HTR-8/SVneo (cell line): ENCODE data around the gene POLA1.
"Not testable (repeated sequence)": the region's sequence is repeated elsewhere in the genome, so short reads cannot be mapped to it uniquely, and the experiment has no call there.

Experiments
- DNase-seq: peaks from one replicate; pipeline ENCODE4 v3.0.0; 2011; ENCODE audit warnings: low spot score, mixed read lengths; ENCODE audit not compliant: insufficient read length
- FAIRE-seq: peaks from 2 replicates; lab custom pipeline; 2011; peaks lifted over from hg19 to GRCh38; lab: Jason Lieb, UNC

POLA1 gene

DNA sequence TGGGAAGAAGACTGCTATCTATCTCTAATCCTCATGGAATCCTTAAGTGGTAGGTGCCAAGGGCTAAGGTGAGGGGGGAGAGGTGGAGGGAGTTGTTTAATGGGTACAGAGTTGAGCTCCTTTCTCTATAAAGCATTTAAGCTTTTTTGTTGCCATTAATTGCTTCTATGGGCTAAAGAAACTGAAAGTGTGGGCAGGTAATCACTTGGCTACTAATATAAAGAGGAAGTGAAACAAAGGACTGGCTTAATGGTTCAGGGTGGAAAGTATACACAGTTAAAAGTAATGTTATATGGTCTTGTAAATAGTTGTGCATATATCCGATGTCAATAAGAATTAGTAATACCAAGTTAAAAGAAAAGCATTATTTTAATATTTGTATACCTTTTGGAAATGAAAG, 83.9 kb downstream of the POLA1 start:
- no peak for FAIRE-seq
- DNase-seq, result no peak

DNA sequence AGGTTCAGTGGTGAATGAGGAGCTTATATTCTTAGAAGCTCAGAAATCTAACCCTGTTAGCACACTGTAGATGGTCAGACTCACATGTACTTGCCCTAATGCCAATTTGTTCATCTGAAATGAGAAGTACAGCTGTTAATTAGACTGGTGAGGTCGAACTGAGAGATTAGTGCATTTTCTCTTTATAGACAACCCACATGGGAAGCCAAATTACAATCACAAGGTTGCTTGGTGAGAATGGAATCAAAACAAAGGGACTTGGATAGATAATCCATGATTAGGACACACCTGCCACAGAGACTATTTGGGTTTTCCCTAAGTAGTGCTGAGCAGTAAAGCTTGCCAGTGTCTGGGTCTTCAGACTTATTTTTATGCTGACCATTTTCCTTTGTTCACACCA, 88.3 kb downstream of the POLA1 start:
- FAIRE-seq (no peak), DNase-seq (no peak)

DNA sequence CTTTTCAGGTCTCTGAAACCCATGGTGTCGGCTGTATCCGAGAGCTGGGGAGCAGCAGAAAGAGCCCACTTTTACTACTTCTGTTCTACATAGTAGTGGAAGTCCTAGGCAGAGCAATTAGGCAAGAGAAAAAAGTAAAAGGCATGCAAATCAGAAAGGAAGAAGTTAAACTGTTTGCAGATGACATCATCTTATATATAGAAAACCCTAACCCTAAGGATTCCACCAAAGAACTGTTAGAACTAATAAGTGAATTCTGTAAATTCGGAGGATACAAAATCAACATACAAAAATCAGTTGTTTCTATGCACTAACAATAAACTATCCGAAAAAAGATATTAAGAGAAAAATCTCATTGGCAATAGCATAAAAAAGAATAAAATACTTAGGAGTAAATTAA, 95.3 kb downstream of the POLA1 start:
- DNase-seq (no peak), FAIRE-seq (no peak)

DNA sequence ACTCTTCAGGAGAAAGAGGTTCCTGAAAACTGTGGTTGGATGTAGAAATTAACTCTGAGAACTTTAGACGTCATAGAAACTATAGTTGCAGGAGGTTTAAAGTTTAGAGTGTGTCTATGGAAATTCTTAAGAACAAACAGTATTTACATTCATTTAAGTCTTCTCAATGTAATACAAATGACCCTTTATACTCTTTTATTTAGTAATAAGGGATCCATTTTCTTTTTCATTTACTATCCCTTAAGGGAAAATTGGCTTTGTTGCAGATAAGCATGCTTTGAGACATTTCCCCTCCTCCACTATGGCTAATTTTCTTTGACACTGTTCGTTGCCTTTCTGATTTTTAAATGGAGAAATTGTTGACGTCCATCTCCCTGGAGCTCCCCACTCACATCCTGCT, 96.4 kb downstream of the POLA1 start:
- FAIRE-seq (no peak), DNase-seq (no peak)

DNA sequence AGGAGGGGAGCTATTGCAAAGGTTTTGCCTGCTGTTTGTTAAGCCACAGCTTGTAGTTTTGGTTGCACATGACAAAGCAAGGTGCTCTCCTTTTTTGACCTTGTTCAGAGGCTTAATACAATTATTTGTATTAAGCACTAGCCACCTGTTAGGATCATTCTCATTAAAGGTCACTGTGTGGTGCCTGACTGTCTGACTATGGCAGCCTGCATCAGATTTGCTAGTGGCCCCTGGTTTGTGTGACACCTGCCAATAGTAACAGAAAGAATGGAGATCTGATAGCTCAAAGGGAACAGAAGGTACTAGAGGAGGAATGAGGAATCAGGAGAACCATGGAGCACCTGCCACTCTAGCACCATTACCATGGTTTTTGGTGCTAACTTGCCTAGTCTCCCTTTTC, 102.5 kb downstream of the POLA1 start:
- DNase-seq (no peak), FAIRE-seq (no peak)

DNA sequence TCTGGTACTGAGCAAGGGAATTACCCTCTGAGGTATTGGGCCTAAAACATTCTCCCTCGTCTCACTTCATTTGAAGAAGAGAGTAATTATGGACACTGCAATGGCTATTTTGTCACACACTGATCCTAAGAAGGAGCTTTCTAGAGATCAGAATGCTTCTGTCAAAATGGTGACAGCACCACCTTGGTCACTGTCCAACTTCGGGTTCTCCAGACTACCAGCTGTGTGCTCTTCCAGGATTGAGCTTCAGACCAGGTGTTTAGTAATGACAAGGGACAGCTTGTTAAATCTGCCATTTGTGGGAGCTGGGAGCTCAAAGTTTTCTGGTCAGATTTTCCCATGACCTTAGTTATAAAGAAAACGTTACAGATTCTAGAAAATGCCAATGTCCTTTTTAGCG, 105.4 kb downstream of the POLA1 start:
- FAIRE-seq (no peak), DNase-seq (no peak)

DNA sequence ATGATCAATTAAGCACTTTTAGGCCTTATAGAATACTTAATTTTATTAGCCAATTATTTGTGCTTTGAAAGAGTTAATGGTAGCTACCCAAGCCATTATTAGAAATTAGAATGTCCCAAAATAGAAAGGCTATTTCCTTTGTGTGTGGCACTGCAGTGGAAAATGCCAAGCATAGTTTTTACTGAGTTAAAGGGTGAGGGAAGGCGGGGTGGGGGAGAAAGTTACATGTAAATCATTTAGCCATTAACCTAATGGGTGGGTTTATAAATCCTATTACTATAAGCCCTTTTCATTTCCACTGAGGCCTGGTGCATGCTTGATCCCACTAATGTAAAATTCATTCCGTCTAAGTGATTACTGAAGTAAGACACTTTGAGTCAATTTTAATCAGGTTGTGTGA, 105.8 kb downstream of the POLA1 start:
- DNase-seq (no peak), FAIRE-seq (no peak)

DNA sequence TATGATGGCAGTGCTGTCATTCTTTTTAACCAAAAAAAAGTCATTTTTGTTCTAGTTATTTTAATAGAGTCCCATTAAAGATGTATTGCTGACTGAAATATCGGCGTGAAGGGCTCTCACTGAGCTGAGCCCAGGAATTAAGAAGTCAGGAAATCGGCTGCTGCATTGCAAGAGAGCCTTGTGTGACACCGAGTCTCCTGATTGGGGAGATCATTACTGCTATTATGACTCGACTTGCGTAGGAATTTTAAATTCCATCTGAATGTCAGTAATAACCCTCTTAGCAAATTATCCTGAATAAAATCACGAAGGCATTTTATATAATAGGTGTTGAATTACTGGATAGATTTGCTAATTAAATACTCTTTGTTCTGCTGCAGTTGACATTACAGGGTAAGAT, 111.5 kb downstream of the POLA1 start:
- FAIRE-seq (no peak), DNase-seq (no peak)

DNA sequence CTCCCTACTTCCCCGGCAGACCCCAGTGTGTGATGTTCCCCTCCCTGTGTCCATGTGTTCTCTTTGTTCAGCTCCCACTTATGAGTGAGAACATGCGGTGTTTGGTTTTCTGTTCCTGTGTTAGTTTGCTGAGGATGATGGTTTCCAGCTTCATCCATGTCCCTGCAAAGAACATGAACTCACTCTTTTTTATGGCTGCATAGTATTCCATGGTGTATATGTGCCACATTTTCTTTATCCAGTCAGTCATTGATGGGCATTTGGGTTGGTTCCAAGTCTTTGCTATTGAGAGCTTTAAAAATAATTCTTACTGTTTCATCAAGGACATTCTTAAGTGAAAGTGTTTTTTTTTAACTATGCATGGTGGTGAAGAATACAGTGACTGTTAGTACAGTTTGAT, 126.1 kb downstream of the POLA1 start:
- FAIRE-seq, DNase-seq: not testable (repeated sequence)

DNA sequence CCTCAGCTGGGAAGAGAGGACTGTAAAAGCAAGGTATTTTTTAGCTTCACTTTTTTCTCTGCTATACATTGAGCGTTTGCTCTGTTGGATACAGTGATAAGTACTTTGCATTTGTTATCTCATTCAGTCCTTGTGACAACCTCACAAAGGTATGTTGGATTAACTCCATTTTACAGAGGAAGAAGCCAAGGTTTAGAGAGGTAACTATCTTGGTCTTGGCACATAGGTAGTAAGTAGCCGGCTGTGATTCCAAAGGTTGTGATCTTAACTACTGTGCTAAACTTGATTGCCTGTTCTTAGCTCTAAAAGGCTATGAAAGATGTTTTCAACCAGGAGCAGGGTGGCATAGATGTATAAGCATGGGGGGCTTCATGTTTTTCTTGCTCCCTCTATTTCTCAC, 134.4 kb downstream of the POLA1 start:
- FAIRE-seq (no peak), DNase-seq (no peak)

DNA sequence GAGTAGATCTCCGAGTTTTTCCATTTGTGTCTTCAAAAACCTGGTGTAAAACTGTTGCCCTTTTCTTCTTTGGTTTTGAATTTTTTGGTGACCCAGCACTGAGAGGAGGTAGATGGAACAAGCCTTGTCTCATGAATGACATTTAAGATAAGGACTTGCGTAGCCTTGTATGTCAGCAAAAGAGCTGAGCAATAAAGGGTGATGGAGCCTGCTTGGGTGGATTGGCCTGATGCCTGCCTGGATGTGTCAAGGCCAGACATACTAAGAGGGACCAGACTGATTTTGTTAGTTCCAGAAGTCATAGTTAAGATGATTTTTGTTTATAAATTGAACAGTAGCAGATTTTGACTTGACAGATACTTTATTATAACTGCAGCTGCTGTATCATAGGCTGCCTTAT, 134.9 kb downstream of the POLA1 start:
- no peak for FAIRE-seq

DNA sequence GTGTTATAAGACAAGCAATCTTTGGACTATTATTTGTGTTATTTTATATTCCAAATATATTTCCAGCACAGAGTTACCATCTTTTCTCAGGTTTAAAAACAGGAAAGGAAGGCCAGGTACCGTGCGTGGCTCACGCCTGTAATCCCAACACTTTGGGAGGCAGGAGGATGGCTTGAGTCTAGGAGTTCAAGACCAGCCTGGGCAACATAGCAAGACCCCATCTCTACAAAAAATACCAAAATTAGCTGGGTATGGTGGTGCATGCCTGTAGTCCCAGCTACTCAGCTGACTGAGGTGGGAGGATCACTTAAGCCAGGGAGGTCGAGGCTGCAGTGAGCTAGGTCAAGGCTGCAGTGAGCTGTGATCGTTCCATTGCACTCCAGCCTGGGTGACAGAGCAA, 140.0 kb downstream of the POLA1 start:
- FAIRE-seq, result no peak
- DNase-seq, result no peak

More for the DNA sequence above, 134.9 kb downstream of the POLA1 start:
- DNase-seq, result no peak

DNA sequence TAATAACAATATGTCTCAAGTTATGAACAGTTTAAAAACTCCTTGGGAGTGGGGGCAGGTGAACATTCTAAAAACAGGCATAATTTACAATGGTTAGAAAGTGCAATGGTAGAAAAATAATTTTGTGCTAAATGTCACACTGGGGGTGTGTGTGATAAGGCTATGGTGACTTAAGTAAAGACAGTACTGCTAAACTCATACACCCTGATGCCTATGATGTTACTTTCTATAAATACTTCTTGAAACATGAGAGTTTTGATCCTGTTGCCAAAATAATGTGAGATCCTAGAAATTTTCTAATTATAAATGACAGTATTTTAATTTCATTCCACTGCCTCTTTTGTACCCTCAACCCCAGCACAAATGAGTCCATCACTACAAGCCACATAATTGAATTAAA, 144.2 kb downstream of the POLA1 start:
- DNase-seq (no peak), FAIRE-seq (no peak)

DNA sequence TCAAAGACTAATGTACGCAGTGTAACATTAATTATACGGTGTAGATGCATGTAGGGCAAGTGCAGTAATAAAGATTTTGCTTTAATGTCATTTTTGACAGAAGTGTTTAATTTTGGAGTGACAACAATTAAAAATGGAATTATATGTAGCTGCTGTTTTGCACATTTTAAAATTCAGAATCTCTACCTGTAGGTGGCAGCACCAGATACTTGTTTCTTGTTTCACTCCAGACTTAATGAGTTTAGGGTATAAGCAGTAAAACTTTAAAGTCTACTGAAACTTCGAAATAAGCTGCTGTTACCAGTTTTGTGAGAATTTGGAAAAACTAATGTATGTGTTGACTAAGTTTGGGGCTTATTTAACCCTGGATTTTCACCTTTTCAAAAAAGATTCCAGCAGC, 144.9 kb downstream of the POLA1 start:
- peak; percentile 14 for DNase-seq
- no peak for FAIRE-seq

DNA sequence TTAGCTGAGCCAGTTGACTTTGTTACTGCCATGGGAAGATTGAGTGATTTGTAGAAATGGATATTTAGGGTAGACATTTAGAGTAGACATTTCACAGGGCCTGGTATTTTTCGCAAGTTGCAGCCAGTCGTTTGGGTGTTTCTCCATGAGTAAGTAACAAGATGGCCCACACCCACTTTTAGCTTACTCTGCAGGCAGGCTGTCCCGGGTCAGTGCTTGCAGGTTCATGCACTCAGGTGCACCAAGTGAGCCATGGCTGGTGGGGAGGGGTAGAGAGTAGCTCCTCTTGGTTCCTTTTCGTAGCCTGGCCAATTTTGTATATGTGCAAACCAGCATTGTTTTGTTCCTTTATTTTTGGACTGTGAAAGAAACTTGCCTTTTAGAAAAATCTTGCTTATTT, 145.6 kb downstream of the POLA1 start:
- no peak for DNase-seq
- no peak for FAIRE-seq

DNA sequence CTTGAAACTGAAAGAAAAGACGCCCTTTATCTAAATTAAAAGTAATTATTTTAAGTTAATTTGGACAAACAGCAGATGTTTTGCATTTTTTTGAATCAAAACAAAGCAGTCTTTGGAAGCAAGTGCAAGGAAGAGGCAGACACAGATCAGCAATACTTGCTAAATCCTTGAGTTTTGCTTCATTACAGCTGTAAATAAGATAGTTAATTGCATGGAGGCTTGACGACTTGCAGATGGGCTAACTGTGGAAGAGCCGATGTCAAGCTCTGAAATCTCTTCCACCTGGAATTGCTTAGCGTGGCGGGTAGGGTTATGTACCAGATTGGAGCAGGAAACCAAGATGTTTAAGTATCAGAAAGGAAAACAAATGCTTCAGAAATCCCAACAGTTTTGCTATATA, 148.8 kb downstream of the POLA1 start:
- no peak for FAIRE-seq
- no peak for DNase-seq

DNA sequence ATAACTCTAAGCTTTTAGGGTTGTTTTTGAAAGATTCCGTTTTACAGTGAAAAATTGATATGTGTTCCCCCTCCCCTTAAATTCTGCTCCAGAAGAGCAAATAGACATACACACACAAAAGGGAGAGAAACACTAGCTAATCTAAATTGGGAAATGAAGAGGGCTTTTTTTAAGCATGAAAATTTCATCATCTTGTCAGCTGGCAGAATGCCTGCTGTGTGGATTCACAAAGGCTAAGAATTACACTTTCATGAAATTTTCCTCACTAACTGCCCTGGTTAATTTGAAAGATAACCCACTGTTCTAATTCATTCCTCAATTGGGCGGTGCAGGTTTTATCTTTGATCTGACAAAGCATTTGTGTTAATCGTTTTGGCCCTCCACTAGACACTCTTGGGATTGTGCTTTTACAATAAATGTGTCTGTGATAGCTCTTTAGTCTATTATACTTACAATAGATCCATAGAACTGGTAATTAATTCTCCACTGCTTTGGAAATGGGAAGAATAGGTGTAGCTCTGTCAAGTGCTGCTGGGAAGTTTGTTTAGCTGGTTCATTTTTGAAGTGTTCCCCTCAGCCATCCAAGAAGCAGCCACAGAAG, 152.9 kb downstream of the POLA1 start:
- FAIRE-seq, result no peak

DNA sequence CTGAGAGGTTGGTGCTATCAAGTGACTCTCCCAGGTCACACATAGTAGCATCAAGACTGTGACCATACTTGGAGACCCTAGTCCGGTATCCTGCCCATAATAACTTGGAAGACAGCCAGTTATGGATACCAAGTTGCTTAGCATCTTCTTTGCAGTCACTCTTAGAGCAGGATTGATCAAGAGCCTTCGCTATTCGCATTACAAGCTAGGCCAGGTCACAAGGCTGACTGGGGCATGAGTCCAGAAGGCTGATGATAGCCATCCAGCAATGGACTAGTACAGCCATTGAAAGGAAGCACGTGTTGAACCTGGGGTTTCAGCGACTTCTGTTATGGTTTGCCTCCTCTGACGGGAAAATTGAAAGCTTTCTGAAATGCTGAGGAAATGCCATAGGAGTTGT, 157.6 kb downstream of the POLA1 start:
- FAIRE-seq (no peak), DNase-seq (no peak)

More for the DNA sequence above, 152.9 kb downstream of the POLA1 start:
- DNase-seq, result no peak

DNA sequence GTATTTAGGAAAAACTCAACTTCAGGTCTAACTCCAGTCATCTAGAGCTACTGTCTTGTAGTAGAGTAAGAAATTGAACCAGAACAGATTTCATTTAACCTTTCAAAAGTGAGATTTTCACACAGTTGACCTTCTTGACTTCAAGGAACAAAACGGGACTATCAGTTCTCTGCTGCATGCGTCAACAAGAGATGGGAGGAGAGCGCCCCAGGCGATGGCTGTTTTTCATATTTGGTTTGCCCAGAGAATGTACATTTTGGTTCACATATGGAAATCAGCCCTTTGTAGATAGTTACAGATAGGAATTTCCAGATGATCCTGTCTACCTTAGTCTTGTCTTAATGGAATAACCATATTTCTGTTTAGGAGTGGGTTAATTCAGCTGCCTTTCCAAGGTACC, 158.1 kb downstream of the POLA1 start:
- FAIRE-seq (no peak), DNase-seq (no peak)

DNA sequence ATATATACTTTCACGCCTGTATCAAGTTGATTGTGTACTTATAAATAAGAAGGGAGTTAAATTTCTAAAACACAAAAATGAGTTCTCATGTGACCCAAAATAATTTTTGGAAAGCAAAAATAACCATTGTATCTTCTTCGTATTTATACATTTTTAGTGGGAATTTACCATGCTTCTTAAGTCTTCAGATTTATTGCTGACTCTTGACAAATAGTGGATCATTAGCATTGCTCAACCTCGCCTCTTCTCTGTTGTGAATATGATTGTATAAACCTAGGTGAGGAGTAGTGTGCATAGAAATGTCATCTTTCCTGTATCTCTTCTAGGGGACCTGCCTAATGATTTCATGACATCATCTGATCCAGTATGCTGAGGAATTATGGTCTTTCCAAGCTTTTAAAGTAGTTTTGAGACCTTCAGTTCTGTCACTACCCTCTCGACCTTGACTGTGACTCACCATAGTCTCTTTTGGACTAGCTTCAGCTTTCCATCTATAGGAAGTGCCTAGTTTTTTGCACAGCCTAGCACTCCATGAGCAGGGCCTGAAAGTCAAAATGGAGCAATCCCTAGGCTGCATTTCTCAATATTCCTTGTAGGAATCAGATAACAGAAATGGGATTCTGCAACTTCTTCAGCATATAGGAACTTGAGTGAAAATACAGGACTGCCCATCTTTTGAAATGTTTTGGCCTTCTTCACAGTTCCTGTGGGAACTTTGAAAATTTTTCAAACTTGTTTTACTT, 164.5 kb downstream of the POLA1 start:
- FAIRE-seq, result no peak
- no peak for DNase-seq

DNA sequence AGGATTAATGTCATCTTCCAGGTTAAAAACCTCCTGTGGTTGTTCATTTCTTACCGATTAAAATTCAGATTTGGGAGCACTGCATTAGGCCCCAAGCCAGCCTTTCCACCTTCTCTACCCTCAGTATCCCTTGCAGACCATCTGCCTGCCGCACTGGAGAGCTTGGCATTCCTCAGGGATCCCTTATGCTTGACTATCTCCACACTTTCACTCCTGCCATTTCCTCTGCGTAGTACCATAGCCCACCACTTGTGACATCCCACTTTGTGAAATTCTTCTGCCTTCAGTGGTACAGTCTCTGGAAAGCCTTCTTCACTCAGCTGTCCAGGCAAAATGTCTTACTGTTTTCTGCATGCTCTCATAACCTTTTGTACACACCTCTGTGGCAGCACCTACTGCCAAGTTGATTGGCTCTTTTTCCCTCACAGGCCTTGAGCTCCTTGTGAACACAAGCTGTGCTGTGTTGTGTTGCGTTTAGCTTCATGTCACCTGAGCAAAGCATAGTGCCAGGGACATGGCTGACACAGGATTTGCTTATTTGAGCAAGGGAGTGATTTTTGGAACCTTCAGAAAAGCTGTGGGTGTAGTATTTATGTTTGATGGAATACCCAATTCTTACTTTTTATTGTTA, 165.6 kb downstream of the POLA1 start:
- no peak for FAIRE-seq

DNA sequence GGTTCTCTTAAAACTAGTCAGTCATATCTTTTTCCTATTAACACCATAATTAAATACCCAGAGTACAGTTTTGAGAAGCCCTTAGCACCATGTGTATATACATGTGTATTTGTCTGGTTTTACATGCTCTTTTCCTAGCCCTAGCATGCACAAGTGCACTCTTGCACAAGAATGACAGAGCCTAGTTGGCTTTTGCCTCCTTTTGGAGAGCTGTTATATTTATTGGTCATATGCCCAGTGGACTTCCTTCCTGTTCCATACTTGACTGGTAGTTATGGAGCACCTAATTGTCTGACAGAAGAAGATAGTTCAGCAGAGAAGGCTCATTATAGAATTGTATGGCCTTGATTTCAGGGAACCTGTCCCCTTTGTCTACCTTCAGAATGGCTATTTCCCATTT, 166.4 kb downstream of the POLA1 start:
- DNase-seq (no peak), FAIRE-seq (no peak)

More for the DNA sequence above, 165.6 kb downstream of the POLA1 start:
- no peak for DNase-seq
